Gastroesophageal sphincter (tissue), 3 donors: ENCODE results near the gene TCOF1.

Experiments
- CTCF ChIP-seq, 4 experiments: fragments of 200-600 bp in 2 of 4; fragments of 450-650 bp in 2 of 4; sonication (generic) in 1 of 4; IDR thresholded peaks; one replicate each; pipeline ENCODE4 v1.5.1; 2017 to 2019; ENCODE audit warnings: antibody characterized with exemption in 4 of 4, mild to moderate bottlenecking in 2 of 4, moderate library complexity in 2 of 4
- POLR2A ChIP-seq, 2 donors: fragments of 450-650 bp; IDR thresholded peaks; one replicate each; pipeline ENCODE4 v1.6.1; 2017; ENCODE audit warnings: antibody characterized with exemption in 2 of 2, mild to moderate bottlenecking in 2 of 2, moderate library complexity in 1 of 2

DNA sequence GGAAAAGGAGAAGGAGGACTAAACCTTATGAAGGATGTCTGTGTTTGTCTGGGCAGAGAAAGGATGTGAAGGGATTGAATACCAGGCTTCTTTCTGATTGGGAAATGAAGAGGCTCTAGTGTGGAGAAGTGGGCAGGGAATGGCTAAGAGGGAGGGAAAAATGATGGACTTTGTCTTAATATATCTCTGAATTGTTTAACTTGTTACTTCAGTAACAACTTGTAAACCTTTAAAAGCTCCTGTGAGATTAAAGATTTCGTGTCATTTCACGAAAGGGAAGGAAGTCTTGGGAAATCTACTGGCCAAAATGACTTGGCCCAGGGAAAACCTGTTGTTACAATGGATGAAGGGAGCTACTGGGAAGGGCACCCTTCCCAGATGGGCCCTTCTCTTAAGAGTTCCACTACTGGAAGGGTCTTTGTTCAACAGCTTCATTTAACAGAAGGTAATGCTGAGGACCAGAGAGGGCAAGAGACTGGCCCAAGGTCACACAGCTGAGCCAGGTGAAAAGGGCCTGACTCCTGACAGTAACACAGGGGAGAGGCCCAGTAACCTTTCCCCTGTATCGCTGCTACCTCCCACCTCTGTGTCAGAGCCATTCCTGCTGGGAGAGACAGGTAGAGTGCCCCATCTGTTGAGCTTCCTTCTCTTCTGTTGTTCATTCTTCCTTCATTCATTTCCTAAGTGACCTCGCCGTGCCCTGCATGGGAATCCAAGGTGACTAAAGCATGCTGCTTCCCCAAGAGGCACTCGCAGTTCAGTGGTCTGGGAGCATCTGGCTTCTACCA, 5.1 kb upstream of the TCOF1 start:
- TF ChIP-seq POLR2A (IDR thresholded peaks at IDR 0.05): no peak
- TF ChIP-seq CTCF (IDR thresholded peaks at IDR 0.05): no peak
